Tibial artery (tissue), 4 donors: ENCODE data around the gene PLA2G3.

Source experiments
- DNase-seq, 2 donors: peaks; one replicate each; pipeline ENCODE4 v3.0.0-alpha.2; 2019
- H3K27ac ChIP-seq, 2 donors: fragments of 200-600 bp; sonication (generic) in 1 of 2; 1 replicate in 1 of 2; 2 replicates in 1 of 2; pipeline ENCODE4 v1.5.1; 2018 to 2019; ENCODE audit warnings: mild to moderate bottlenecking in 1 of 2
- H3K27me3 ChIP-seq, 2 donors: fragments of 200-600 bp; sonication (generic) in 1 of 2; one replicate each; pipeline versions ENCODE4 v1.5.1 to v1.6.0; 2016 to 2019
- H3K36me3 ChIP-seq, 3 donors: fragments of 200-600 bp; sonication (generic) in 2 of 3; one replicate each; pipeline ENCODE4 v1.5.1; 2016 to 2019; ENCODE audit warnings: mild to moderate bottlenecking in 2 of 3
- H3K4me1 ChIP-seq, 4 donors: fragments of 200-600 bp; sonication (generic) in 2 of 4; 1 replicate in 3 of 4; 2 replicates in 1 of 4; pipeline ENCODE4 v1.5.1; 2016 to 2019
- H3K4me3 ChIP-seq, 2 donors: fragments of 200-600 bp; sonication (generic) in 1 of 2; 1 replicate in 1 of 2; 2 replicates in 1 of 2; pipeline ENCODE4 v1.5.1; 2018 to 2019; ENCODE audit warnings: mild to moderate bottlenecking in 2 of 2
- H3K9me3 ChIP-seq, 3 donors: fragments of 200-600 bp; sonication (generic) in 1 of 3; one replicate each; pipeline ENCODE4 v1.5.1; 2016 to 2019
- CTCF ChIP-seq, 2 experiments: fragments of 200-600 bp in 1 of 2; fragments of 450-650 bp in 1 of 2; IDR thresholded peaks; one replicate each; pipeline ENCODE4 v1.5.1; 2017 to 2019; ENCODE audit warnings: antibody characterized with exemption in 2 of 2, mild to moderate bottlenecking in 1 of 2, moderate library complexity in 1 of 2
- intact Hi-C: fragments of 100-400 bp; cut with DNase I; formaldehyde crosslinking; loops from one replicate; pipeline ENCODE4 v1.15.0; 2023; ENCODE audit warnings: low total_unique reads

Gene PLA2G3

DNA sequence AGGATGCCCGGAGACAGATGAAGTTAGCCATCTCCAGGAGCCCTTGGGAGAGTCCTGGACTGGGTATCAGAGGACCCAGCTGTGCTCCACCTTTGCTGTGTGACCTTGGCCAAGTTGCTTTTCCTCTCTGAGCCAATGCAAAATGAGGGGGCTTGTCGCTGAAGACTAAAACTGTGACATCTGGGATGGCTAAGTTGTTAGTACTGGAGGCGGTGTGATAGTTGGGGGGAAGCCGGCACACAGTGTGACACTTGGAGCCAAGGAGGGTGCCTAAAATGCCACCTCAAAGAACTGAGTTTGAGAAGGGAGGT, 17.1 kb downstream of the PLA2G3 start:
- Histone ChIP-seq H3K9me3 (no peaks in the 10 kb centered on the region), H3K27me3 (no peaks in the 10 kb centered on the region), H3K4me3 (peak overlapping the region; percentile 42 to 45), H3K27ac (peak overlapping the region in 1 of 2 donors; percentile 16), H3K36me3 (no peaks in the 10 kb centered on the region), H3K4me1 (peaks cover 0 to 17% (median 11%) of the 10 kb centered on the region in 4 donors)
- no peak for DNase-seq
- intact Hi-C loops: no loop called here
- no peak for TF ChIP-seq CTCF (IDR thresholded peaks at IDR 0.05)

DNA sequence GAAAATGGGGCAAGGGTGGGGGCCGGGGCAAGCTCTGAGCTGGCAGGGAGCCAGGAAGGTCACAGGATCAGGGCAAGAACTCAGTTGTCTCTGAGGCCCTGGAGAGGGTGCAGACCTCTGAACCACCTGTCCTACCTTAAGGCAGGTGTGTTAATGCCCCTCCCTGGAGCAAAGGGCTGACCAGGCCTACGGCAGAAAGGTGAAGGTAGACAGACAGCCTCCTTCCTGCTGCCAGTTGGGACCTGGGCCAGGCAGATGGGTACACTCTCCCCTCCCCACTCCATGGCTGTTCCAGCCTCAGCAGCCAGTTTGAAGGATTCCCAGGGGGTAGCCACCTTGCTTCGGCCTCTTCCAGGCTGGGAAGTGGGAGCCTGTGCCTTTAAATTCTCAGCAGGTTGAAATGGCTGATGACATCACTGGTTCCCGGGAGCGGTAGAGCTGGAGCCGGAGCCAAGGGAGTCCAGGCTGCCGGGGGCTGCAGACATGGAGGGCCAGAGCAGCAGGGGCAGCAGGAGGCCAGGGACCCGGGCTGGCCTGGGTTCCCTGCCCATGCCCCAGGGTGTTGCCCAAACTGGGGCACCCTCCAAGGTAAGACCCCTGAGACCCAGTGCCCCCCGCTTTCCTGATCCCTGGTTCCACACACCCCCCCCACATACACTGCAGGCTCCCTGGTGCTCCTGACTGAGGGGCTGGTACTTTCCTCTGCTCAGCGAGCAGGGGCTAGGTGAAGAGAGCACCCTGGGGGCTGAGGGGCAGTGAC, 17.6 kb downstream of the PLA2G3 start, which contains the start of gene INPP5J:
TSS of gene INPP5J (plus strand) at position 435 of the 760 bp plus-strand sequence. CDS start at position 484, 49 bp downstream.
- H3K9me3 ChIP-seq: no peaks in the 10 kb centered on the region
- TF ChIP-seq CTCF (IDR thresholded peaks at IDR 0.05): no peak
- peak in 1 of 2 donors; percentile 74 for DNase-seq
- H3K27ac ChIP-seq: peak within 1 kb of the TSS; percentile 16 to 40
- intact Hi-C loops: no loop called here
- peaks cover 0 to 17% (median 11%) of the 10 kb centered on the region in 4 donors for H3K4me1 ChIP-seq
- no peaks in the 10 kb centered on the region for H3K27me3 ChIP-seq
- peak within 1 kb of the TSS; percentile 42 to 45 for H3K4me3 ChIP-seq
- no peaks in the 10 kb centered on the region for H3K36me3 ChIP-seq

DNA sequence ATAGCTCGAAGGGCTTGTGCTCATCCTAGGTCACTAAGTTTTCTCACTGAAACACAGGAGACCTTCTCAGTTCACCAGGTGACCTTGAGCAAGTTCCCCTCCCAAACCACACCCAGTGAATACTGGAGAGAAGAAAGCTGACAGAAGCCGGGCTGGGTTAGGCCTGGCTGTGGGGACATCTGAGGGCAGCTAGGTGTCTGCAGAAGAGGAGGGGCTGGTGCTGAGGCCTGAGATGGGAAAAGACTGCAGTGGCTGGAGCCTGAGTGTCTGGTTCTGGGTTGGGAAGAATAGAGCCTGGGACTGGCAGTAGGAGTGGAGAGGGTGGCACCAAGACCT, 18.1 kb downstream of the PLA2G3 start:
- no peak for TF ChIP-seq CTCF (IDR thresholded peaks at IDR 0.05)
- intact Hi-C loops: no loop called here
- no peak for DNase-seq
- Histone ChIP-seq H3K27me3 (no peaks in the 10 kb centered on the region), H3K9me3 (no peaks in the 10 kb centered on the region), H3K4me1 (peaks cover 0 to 17% (median 11%) of the 10 kb centered on the region in 4 donors), H3K27ac (peak overlapping the region; percentile 16 to 40), H3K4me3 (peak overlapping the region in 1 of 2 donors; percentile 42), H3K36me3 (no peaks in the 10 kb centered on the region)

- H3K9me3 ChIP-seq: no peaks in the 10 kb centered on the region
- H3K36me3 ChIP-seq: no peaks in the 10 kb centered on the region
- no peak for TF ChIP-seq CTCF (IDR thresholded peaks at IDR 0.05)
- no peaks in the 10 kb centered on the region for H3K27me3 ChIP-seq
- intact Hi-C loops: no loop called here
- H3K4me3 ChIP-seq: no peak overlapping the region
- no peak for DNase-seq
- H3K4me1 ChIP-seq: peaks cover 0 to 17% (median 11%) of the 10 kb centered on the region in 4 donors
- H3K27ac ChIP-seq: no peak overlapping the region
Measured at GRCh38 chr22:31121403-31121802, 18.9 kb downstream of the PLA2G3 start.

- Histone ChIP-seq H3K4me3 (no peak overlapping the region), H3K36me3 (no peaks in the 10 kb centered on the region), H3K27ac (no peak overlapping the region), H3K4me1 (peaks cover 0 to 17% (median 11%) of the 10 kb centered on the region in 4 donors), H3K27me3 (no peaks in the 10 kb centered on the region), H3K9me3 (no peaks in the 10 kb centered on the region)
- no peak for TF ChIP-seq CTCF (IDR thresholded peaks at IDR 0.05)
- DNase-seq: no peak
- intact Hi-C loops: no loop called here
Measured at GRCh38 chr22:31120642-31121041, 19.7 kb downstream of the PLA2G3 start.
